NCI-H460 (cell line): Measurements from ENCODE around the gene SKIC8. TPM values are rescaled to one million over a fixed set of nuclear protein-coding genes. Genes with fewer than 3 reads are reported as not detected.

Source experiments
- DNase-seq: peaks from one replicate; pipeline ENCODE4 v3.0.0-alpha.2; 2016; ENCODE audit warnings: low read depth; ENCODE audit errors: extremely low read depth
- total RNA-seq: library from RNA; depleted of rRNA; stranded (reverse); fragments of >200 nt; shearing (Covaris generic); gene quantifications from 2 replicates; pipeline ENCODE4 v1.2.3, GENCODE V29; 2014

The SKIC8 gene
- total RNA-seq, 1 experiment from 2014 or later, result 79.6 TPM

- no peak for DNase-seq
Observed at GRCh38 chr15:78302579-78303312, 3.3 kb upstream of the SKIC8 start.

- DNase-seq, result no peak
Observed at GRCh38 chr15:78301828-78302227, 2.4 kb upstream of the SKIC8 start.

GRCh38 chr15:78301326-78301725 is 1.9 kb upstream of the SKIC8 start:
- DNase-seq, result no peak

- DNase-seq, result no peak
Observed at GRCh38 chr15:78292219-78292618, 7.2 kb downstream of the SKIC8 start.

GRCh38 chr15:78291698-78292097 is 7.7 kb downstream of the SKIC8 start:
- no peak for DNase-seq

GRCh38 chr15:78291052-78291451 is 8.4 kb downstream of the SKIC8 start:
- DNase-seq, result no peak

- DNase-seq, result no peak
Observed at GRCh38 chr15:78290222-78290621, 9.2 kb downstream of the SKIC8 start.

- DNase-seq, result no peak
Observed at GRCh38 chr15:78284758-78285157, 14.7 kb downstream of the SKIC8 start.

- no peak for DNase-seq
Observed at GRCh38 chr15:78282324-78282723, 17.1 kb downstream of the SKIC8 start.

- no peak for DNase-seq
Observed at GRCh38 chr15:78280319-78281072, 18.9 kb downstream of the SKIC8 start.

- no peak for DNase-seq
Observed at GRCh38 chr15:78276064-78276943, 23.1 kb downstream of the SKIC8 start.

- DNase-seq, result no peak
Observed at GRCh38 chr15:78274994-78275393, 24.4 kb downstream of the SKIC8 start.

GRCh38 chr15:78272776-78273175 is 26.6 kb downstream of the SKIC8 start:
- no peak for DNase-seq

GRCh38 chr15:78272316-78272715 is 27.1 kb downstream of the SKIC8 start:
- no peak for DNase-seq

- no peak for DNase-seq
Observed at GRCh38 chr15:78266806-78267205, 32.6 kb downstream of the SKIC8 start.

GRCh38 chr15:78266229-78266628 is 33.2 kb downstream of the SKIC8 start:
- no peak for DNase-seq

GRCh38 chr15:78265752-78266224 is 33.6 kb downstream of the SKIC8 start:
- no peak for DNase-seq

- no peak for DNase-seq
Observed at GRCh38 chr15:78265137-78265460, 34.3 kb downstream of the SKIC8 start.

GRCh38 chr15:78264304-78265136 is 34.9 kb downstream of the SKIC8 start, which contains the start of gene DNAJA4:
Gene DNAJA4, plus strand, starts transcription at chr15:78264562. Its CDS starts 202 bp downstream, at chr15:78264764.
- DNase-seq, result no peak

GRCh38 chr15:78263907-78264303 is 35.5 kb downstream of the SKIC8 start:
- DNase-seq, result no peak
